HT1080 (cell line): Measurements from ENCODE around the gene MYBBP1A. TPM values are rescaled to one million over a fixed set of nuclear protein-coding genes. Genes with fewer than 3 reads are reported as not detected.
A peak's percentile ranks its signal among the peaks of the same experiment; 100 is the strongest.

Source experiments
- DNase-seq: peaks from one replicate; pipeline ENCODE4 v3.0.0-alpha.2; 2015; ENCODE audit warnings: low read depth
- total RNA-seq: library from RNA; depleted of rRNA; stranded (reverse); fragments of >200 nt; shearing (Covaris generic); gene quantifications from 2 replicates; pipeline ENCODE4 v1.2.3, GENCODE V29; 2014

The MYBBP1A gene
- total RNA-seq, 1 experiment from 2014 or later = 117 TPM

DNA sequence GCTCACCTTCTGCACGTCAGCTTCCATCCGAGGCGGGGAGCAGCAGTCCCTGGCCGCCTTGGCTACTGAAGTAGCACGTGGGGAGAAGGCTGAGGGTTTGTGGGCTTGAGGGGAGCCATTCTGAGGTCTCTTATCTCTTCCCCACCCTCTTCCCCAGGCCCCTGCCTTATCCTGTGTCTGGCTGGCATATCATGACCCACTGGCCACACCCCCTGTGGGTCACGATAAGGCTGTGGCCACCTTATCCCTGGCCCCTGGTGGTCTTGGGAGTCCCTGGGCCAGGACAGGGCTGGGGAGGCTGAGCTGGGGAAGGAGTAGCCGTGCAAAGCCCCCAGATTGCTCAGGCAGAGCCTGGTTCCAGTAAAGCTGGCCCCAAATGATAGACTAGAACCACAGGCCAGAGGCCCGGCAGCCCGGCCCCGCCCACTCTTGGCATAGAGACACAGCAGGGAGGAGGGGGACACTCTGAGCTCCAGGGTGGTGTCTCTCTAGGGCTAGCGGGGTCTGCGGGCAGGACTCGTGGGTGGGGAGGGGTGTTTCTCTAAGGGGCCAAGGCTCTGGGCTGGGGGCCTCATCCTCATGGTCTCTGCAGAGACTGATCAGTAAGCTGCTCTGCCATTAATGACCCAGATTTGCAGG lies 48.9 kb downstream of the MYBBP1A start:
- DNase-seq = no peak

DNA sequence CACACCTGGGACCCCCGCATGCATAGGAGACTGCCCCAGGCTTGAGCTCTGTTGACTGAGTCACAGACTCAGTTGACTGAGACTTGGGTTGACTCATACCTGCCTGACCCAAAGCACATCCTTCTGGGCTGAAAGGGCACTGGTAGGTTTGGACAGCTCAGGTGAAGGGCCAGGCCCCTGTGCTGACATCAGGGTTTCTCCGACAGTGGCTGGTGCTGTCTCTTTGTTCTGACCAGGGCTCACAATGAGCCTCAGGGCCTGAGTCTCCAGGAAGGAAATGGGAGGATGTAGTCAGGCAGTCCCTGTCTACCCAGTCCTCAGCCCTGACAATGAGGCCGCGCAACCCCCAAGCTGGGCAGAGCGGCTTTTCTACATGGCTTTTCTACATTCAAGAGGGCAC lies 50.0 kb downstream of the MYBBP1A start:
- DNase-seq = no peak

DNA sequence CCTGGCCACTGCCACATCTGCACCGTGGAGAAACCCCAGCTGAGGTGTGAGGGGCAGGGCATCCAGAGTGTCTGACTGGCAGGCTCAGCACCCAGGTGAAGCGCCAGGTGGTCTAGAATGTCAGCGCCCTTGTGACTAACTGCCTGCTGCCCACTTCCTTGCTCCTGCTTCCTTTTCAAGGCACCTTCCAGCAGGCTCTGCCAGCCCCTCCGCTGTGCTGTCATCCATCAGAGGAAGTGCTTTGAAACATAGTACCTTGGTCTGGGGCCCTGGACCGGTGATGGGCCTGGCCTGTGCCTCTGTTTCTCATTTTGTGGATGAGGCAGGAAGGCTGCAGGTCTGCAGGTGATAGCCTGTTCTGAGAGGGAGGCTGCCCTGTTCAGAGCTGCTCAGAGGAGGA lies 51.0 kb downstream of the MYBBP1A start:
- DNase-seq = no peak

DNA sequence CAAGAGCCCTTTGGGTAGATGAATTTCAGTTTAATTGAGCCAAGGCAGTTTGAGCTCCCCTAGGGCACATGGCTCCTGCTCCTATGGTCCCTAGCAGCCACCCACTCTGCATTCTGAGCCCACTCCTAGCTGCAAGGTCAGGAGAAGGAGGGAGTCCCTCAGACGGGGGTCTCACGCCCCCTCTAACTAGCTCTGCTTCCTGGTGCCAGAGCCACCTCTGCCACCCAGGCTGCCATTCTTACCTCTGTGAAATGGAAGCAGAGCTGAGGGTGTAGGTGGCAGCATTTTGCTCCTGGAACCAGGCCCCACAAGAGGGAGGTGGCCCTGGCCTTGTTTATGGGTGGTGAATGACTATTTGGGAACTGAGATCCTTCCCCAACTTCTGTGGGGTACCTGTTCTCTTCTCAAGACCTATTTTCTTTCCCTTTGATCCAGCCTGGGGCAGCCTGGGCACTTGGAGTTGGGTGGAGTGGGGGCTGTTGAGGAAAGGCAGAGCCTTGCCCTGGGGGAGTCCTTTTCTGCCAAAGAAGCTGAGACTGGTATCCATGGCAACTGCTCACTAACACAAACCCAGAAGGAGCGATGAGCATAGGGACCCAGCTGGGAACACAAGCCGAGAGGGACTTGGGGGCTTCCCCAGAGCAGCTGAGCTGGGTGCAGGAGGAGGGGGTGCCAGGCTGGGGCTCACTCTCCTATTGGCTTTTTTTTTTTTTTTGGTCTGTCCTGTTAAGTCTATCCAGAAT lies 51.7 kb downstream of the MYBBP1A start:
- DNase-seq = no peak

GRCh38 chr17:4502466-4503154 lies 52.6 kb downstream of the MYBBP1A start:
- DNase-seq = no peak

- no peak for DNase-seq
Measured at GRCh38 chr17:4501295-4501949, 53.8 kb downstream of the MYBBP1A start.

GRCh38 chr17:4500191-4500571 lies 55.0 kb downstream of the MYBBP1A start:
- DNase-seq = no peak

DNA sequence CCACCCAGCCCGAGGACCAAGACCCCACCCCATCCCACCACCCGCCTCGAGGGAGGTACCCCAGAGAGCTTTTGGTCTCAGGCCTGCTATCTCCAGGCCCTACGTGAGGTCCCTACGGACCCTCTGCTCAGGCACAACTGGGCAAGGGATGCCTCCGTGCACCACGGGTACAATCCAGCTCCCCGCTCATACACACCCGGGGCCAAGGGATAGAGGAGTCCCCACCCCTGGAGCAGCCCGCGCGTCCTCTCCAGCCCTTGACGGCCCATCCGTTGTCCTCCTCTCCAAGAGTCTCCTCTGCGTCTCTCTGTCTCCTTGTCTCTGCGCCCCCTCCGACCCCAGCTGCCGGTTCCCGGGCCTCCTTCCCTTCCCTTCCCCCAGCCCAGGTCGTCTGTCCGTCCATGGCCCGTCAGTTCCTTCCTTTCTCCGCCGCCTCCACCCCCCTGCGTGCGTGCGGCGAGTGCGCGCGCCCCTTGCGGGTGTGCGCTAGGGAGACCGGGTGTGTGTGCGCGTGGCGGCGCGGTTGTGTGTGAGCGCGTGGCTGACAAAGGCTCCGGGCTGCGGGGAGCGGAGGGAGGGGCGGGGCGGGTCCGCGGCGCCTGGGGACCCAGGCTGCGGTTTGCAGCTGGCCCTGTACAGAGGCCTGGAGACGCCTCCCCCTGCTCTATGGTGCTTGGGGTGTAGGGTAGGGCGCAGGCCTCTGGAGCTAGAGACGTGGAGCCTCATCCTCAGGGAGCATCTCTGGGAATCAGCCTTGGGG lies 55.6 kb downstream of the MYBBP1A start:
- DNase-seq = no peak

GRCh38 chr17:4498461-4499397 lies 56.5 kb downstream of the MYBBP1A start, which contains the start of gene SPNS2:
Gene SPNS2, plus strand, starts transcription at chr17:4498881. Its CDS starts 167 bp downstream, at chr17:4499048.
- DNase-seq = no peak

GRCh38 chr17:4497101-4497824 lies 57.9 kb downstream of the MYBBP1A start:
- DNase-seq = peak; percentile 75

- peak; percentile 40 for DNase-seq
Measured at GRCh38 chr17:4492721-4493561, 62.2 kb downstream of the MYBBP1A start.

GRCh38 chr17:4490637-4491061 lies 64.5 kb downstream of the MYBBP1A start:
- DNase-seq = no peak

- DNase-seq = no peak
Measured at GRCh38 chr17:4490109-4490591, 65.0 kb downstream of the MYBBP1A start.

DNA sequence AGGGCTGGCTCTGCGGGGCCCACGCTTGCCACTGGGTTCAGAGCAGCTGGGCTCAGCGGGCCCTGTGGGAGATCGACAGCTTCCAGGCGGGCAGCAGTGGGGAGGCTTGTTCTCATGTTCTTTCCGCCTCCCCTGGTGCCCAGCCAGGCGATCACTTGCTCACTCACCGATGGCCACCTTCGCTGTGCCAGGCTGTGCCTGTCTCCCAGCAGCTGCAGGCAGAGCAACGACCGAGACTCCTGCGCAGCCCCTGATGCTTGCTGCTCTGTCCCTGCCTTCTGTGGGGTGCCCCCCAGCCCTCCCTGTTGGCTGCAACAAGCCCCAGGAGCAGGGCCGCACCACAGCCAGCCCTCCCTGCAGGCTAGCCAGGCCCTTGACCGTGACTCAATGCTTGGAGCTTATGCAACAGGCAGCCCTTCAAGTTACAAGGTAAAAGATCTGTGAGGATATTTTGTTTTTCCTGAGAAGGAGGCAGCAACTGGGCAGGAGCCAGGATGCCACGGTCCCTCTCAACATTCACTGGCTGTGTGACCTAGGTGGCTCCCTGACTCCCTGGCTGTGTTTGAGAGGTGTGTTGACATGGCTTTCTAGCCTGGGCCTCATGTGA lies 66.1 kb downstream of the MYBBP1A start:
- no peak for DNase-seq
